OCI-LY1 (cell line): ENCODE results near the gene FAM83E.

Experiments used
- CTCF ChIP-seq: fragments of 200-600 bp; sonication (generic), shearing (Covaris generic); IDR thresholded peaks from 2 replicates; pipeline ENCODE4 v1.5.1; 2017; ENCODE audit warnings: mild to moderate bottlenecking, antibody characterized with exemption, low read length, moderate library complexity, mixed read lengths
- EZH2 ChIP-seq: fragments of 200-600 bp; sonication (generic), shearing (Covaris generic); IDR thresholded peaks from 2 replicates; pipeline ENCODE4 v1.8.0; 2017; ENCODE audit warnings: borderline replicate concordance, mixed run types, mild to moderate bottlenecking, antibody characterized with exemption, low read length, moderate library complexity, mixed read lengths

GRCh38 chr19:48631225-48631624 is 16.3 kb upstream of the FAM83E start:
- TF ChIP-seq CTCF (no peak), EZH2 (no peak)
